A549 (cell line): ENCODE measurements around the gene LDB1. TPM values are rescaled to one million over a fixed set of nuclear protein-coding genes. Genes with fewer than 3 reads are reported as not detected.

Experiments used
- ATAC-seq, 2 experiments: fragments of 200-7000 bp in 1 of 2; fragments of >200 bp in 1 of 2; cut with Nextera tagmentation in 1 of 2; cut with Tn5 transposase in 1 of 2; 3 replicates each; pipeline versions ENCODE4 v1.8.0 to v1.9.1; 2018 to 2020; ENCODE audit warnings: mild to moderate bottlenecking in 1 of 2, moderate library complexity in 1 of 2
- CTCF ChIA-PET: fragments of 300-600 bp; sonication (Branson Sonifier 250); formaldehyde crosslinking; extraction: SDS; loops from one replicate; lab custom pipeline; 2021; ENCODE audit warnings: antibody characterized with exemption, inconsistent platforms; lab: Yijun Ruan, JAX
- POLR2A ChIA-PET: fragments of 350-600 bp; formaldehyde crosslinking; extraction: SDS; loops from one replicate; lab custom pipeline; 2021; ENCODE audit warnings: antibody characterized with exemption, inconsistent platforms; lab: Yijun Ruan, JAX
- DNase-seq, 2 experiments: peaks; one replicate each; pipeline versions ENCODE4 v3.0.0 to v3.0.0-alpha.2; 2011 to 2016; ENCODE audit warnings: low read depth in 1 of 2, low spot score in 1 of 2
- FAIRE-seq: peaks from 2 replicates; lab custom pipeline; 2011; peaks lifted over from hg19 to GRCh38; lab: Jason Lieb, UNC
- H3K27ac ChIP-seq, 2 experiments: fragments of >200 bp; sonication (Bioruptor Twin); formaldehyde crosslinking; 3 replicates each; pipeline ENCODE4 v1.5.1; 2016 to 2017
- H3K4me1 ChIP-seq: fragments of >200 bp; sonication (Bioruptor Twin); formaldehyde crosslinking; 3 replicates; pipeline ENCODE4 v1.6.1; 2016
- H3K4me2 ChIP-seq: fragments of >200 bp; sonication (Bioruptor Twin); formaldehyde crosslinking; 3 replicates; pipeline ENCODE4 v1.6.1; 2016
- H3K4me3 ChIP-seq: fragments of >200 bp; sonication (Bioruptor Twin); formaldehyde crosslinking; 3 replicates; pipeline ENCODE4 v1.5.1; 2016
- H3K9me3 ChIP-seq: fragments of >200 bp; sonication (Bioruptor Twin); formaldehyde crosslinking; 3 replicates; pipeline ENCODE4 v1.6.1; 2016
- CHD2 ChIP-seq: fragments of 150-350 bp; IDR thresholded peaks from 2 replicates; pipeline ENCODE4 v1.6.1; 2014; ENCODE audit warnings: low read length; ENCODE audit not compliant: partially characterized antibody
- CTCF ChIP-seq: fragments of >200 bp; sonication (Bioruptor Twin); formaldehyde crosslinking; IDR thresholded peaks from 3 replicates; pipeline ENCODE4 v1.5.1; 2016
- EHF ChIP-seq: fragments of 250-450 bp; sonication (Bioruptor Pico); IDR thresholded peaks from 2 replicates; pipeline ENCODE4 v1.5.0; 2020; ENCODE audit warnings: mild to moderate bottlenecking
- EHMT2 ChIP-seq: fragments of 200-600 bp; sonication (generic); IDR thresholded peaks from 2 replicates; pipeline ENCODE4 v1.6.1; 2016; ENCODE audit warnings: antibody characterized with exemption, low read depth, mild to moderate bottlenecking, moderate library complexity
- ESRRA ChIP-seq: fragments of 150-350 bp; IDR thresholded peaks from 2 replicates; pipeline ENCODE4 v1.6.1; 2014; ENCODE audit warnings: mild to moderate bottlenecking, low read length, borderline replicate concordance
- FOSB ChIP-seq: fragments of 250-450 bp; sonication (Bioruptor Pico); IDR thresholded peaks from 2 replicates; pipeline ENCODE4 v1.5.0; 2020; ENCODE audit warnings: mild to moderate bottlenecking, moderate library complexity
- GATA3 ChIP-seq: IDR thresholded peaks from 2 replicates; pipeline ENCODE4 v1.6.1; 2012; ENCODE audit warnings: borderline replicate concordance
- HES2 ChIP-seq: fragments of >200 bp; sonication (Bioruptor Twin); formaldehyde crosslinking; IDR thresholded peaks from 2 replicates; pipeline ENCODE4 v1.6.1; 2016
- HEYL ChIP-seq: fragments of 250-450 bp; sonication (Bioruptor Pico); IDR thresholded peaks from 2 replicates; pipeline ENCODE4 v1.8.0; 2021; ENCODE audit warnings: mild to moderate bottlenecking, moderate library complexity
- HMGXB4 ChIP-seq: fragments of 250-450 bp; sonication (Bioruptor Pico); IDR thresholded peaks from 2 replicates; pipeline ENCODE4 v1.5.0; 2021; ENCODE audit warnings: mild to moderate bottlenecking, moderate library complexity, borderline replicate concordance
- JUNB ChIP-seq: fragments of >200 bp; sonication (Bioruptor Twin); formaldehyde crosslinking; IDR thresholded peaks from 2 replicates; pipeline ENCODE4 v1.6.1; 2016
- KDM1A ChIP-seq: fragments of 200-600 bp; sonication (generic); IDR thresholded peaks from 2 replicates; pipeline ENCODE4 v1.6.1; 2016; ENCODE audit warnings: low read depth, mild to moderate bottlenecking
- MAZ ChIP-seq: fragments of 150-350 bp; IDR thresholded peaks from 2 replicates; pipeline ENCODE4 v1.6.1; 2014; ENCODE audit warnings: antibody characterized with exemption, low read depth, low read length, borderline replicate concordance
- NFE2L2 ChIP-seq: fragments of 150-350 bp; conservative IDR thresholded peaks from 2 replicates; pipeline ENCODE4 v1.6.1; 2014; ENCODE audit warnings: low read length
- PBX3 ChIP-seq: IDR thresholded peaks from 2 replicates; pipeline ENCODE4 v1.6.1; 2012
- POLR2AphosphoS2 ChIP-seq: conservative IDR thresholded peaks from 2 replicates; pipeline ENCODE4 v1.6.1; 2012; ENCODE audit warnings: low read length, improper control_type of control experiment, inconsistent platforms
- RAD21 ChIP-seq, 2 experiments: fragments of >200 bp in 1 of 2; sonication (Bioruptor Twin) in 1 of 2; formaldehyde crosslinking in 1 of 2; IDR thresholded peaks in 1 of 2; conservative IDR thresholded peaks in 1 of 2; 2 replicates in 1 of 2; 3 replicates in 1 of 2; pipeline ENCODE4 v1.6.1; 2012 to 2018; ENCODE audit warnings: inconsistent platforms in 1 of 2
- REST ChIP-seq: fragments of 200-600 bp; sonication (generic); IDR thresholded peaks from 2 replicates; pipeline ENCODE4 v1.6.1; 2016; ENCODE audit warnings: antibody characterized with exemption, mild to moderate bottlenecking, moderate library complexity
- RFX5 ChIP-seq: fragments of 450-650 bp; IDR thresholded peaks from 2 replicates; pipeline ENCODE4 v1.7.1; 2014; ENCODE audit warnings: antibody characterized with exemption, mild to moderate bottlenecking, moderate library complexity
- RNF2 ChIP-seq: fragments of 200-600 bp; sonication (generic); IDR thresholded peaks from 2 replicates; pipeline ENCODE4 v1.6.1; 2016; ENCODE audit warnings: low read depth, mild to moderate bottlenecking, antibody characterized with exemption, moderate library complexity, borderline replicate concordance
- SMC3 ChIP-seq: fragments of >200 bp; sonication (Bioruptor Twin); formaldehyde crosslinking; IDR thresholded peaks from 3 replicates; pipeline ENCODE4 v1.6.1; 2018; ENCODE audit warnings: inconsistent platforms
- SREBF2 ChIP-seq: fragments of 450-650 bp; IDR thresholded peaks from 2 replicates; pipeline ENCODE4 v1.6.1; 2014; ENCODE audit warnings: mild to moderate bottlenecking, moderate library complexity
- TFCP2L1 ChIP-seq: fragments of 250-450 bp; sonication (Bioruptor Pico); IDR thresholded peaks from 2 replicates; pipeline ENCODE4 v1.5.0; 2021; ENCODE audit warnings: mild to moderate bottlenecking
- USF2 ChIP-seq: fragments of 450-650 bp; IDR thresholded peaks from 2 replicates; pipeline ENCODE4 v1.6.1; 2014; ENCODE audit warnings: antibody characterized with exemption
- WGBS: methylation state at CpG from one replicate; pipeline ENCODE4 v1.1.6; 2017; ENCODE audit errors: missing lambda C conversion rate; 5-methylcytosine and 5-hydroxymethylcytosine counted together
- polyA plus RNA-seq, 4 experiments: library from polyadenylated mRNA; depleted of rRNA in 3 of 4; stranded (reverse); fragments of >200 nt; fragmentation: RNase III in 1 of 4; extraction: RNeasy Plus Mini Kit Qiagen cat#74134 plus additional on column Dnase treatment in 1 of 4; gene quantifications; 2 replicates in 3 of 4; 3 replicates in 1 of 4; pipeline ENCODE4 v1.2.3, GENCODE V29; 2011 to 2017

The LDB1 gene
- polyA plus RNA-seq, 2 of the 4 experiments (the other 2 are of a cell fraction), result 37.2 to 47.0 TPM

- no peak for FAIRE-seq
- 79% methylated on average over 5 of the region's 5 CpGs for WGBS
- peak in 1 of 2 experiments; percentile 57 for DNase-seq
- ChIA-PET CTCF (interaction anchor here (0.7 to 8.0 kb wide), 7 partner anchors 12 to 68 kb away, joined by 3 to 55 read pairs (median 3); no protein-coding TSS in a partner anchor), POLR2A (interaction anchor here (3.1 kb wide), 1 partner anchor 13 kb away, joined by 12 read pairs; no protein-coding TSS in a partner anchor)
- ATAC-seq, result peak; percentile 80 to 93
- Histone ChIP-seq H3K9me3 (no peaks in the 10 kb centered on the region), H3K4me2 (no peak overlapping the region), H3K4me1 (no peaks in the 10 kb centered on the region), H3K27ac (no peak overlapping the region), H3K4me3 (no peak overlapping the region)
- no peak for TF ChIP-seq POLR2AphosphoS2
- peak in 1 of 2 experiments; percentile 24; a peak in 1 of 5 replicates for TF ChIP-seq RAD21 (conservative IDR thresholded peaks at IDR 0.05 in 1 of 2, IDR thresholded peaks at IDR 0.05 in 1 of 2)
Observed at GRCh38 chr10:102101152-102101551, 19.0 kb downstream of the LDB1 start.

GRCh38 chr10:102096449-102096848 lies 23.7 kb downstream of the LDB1 start:
- Histone ChIP-seq H3K4me3 (no peak overlapping the region), H3K4me1 (no peaks in the 10 kb centered on the region), H3K4me2 (no peak overlapping the region), H3K27ac (no peak overlapping the region), H3K9me3 (no peaks in the 10 kb centered on the region)
- ATAC-seq (no peak), DNase-seq (no peak), FAIRE-seq (no peak)
- POLR2A ChIA-PET, result no interaction called here
- no peak for TF ChIP-seq REST
- TF ChIP-seq POLR2AphosphoS2, result no peak
- TF ChIP-seq HES2, result no peak
- TF ChIP-seq HMGXB4 (CRISPR knock-in tag), result no peak
- TF ChIP-seq EHMT2, result no peak
- no peak for TF ChIP-seq GATA3
- TF ChIP-seq ESRRA, result no peak
- TF ChIP-seq TFCP2L1 (CRISPR knock-in tag), result no peak
- no peak for TF ChIP-seq CHD2
- TF ChIP-seq KDM1A, result no peak
- no peak for TF ChIP-seq EHF (CRISPR knock-in tag)
- no peak for TF ChIP-seq FOSB (CRISPR knock-in tag)
- no peak for TF ChIP-seq SREBF2
- 95% methylated on average over 7 of the region's 7 CpGs for WGBS
- CTCF ChIA-PET, result interaction anchor here (0.6 to 3.7 kb wide), 4 partner anchors 13 to 260 kb away, joined by 3 to 17 read pairs (median 4); no protein-coding TSS in a partner anchor

- Histone ChIP-seq H3K9me3 (no peaks in the 10 kb centered on the region), H3K4me2 (no peak overlapping the region), H3K4me1 (no peaks in the 10 kb centered on the region), H3K4me3 (no peak overlapping the region), H3K27ac (no peak overlapping the region)
- FAIRE-seq (no peak), DNase-seq (no peak), ATAC-seq (peak in 1 of 2 experiments; percentile 30; a peak in 1 of 6 replicates)
- ChIA-PET POLR2A (no interaction called here), CTCF (no interaction called here)
- WGBS, result 71% methylated on average over 2 of the region's 2 CpGs
- TF ChIP-seq POLR2AphosphoS2, result no peak
- TF ChIP-seq KDM1A, result no peak
- TF ChIP-seq HEYL (CRISPR knock-in tag), result no peak
- no peak for TF ChIP-seq JUNB
- no peak for TF ChIP-seq CTCF
- no peak for TF ChIP-seq MAZ
- TF ChIP-seq EHMT2, result no peak
- no peak for TF ChIP-seq RNF2
- TF ChIP-seq RFX5, result no peak
- no peak for TF ChIP-seq SMC3
- no peak for TF ChIP-seq USF2
- no peak for TF ChIP-seq PBX3
- no peak for TF ChIP-seq NFE2L2
- TF ChIP-seq CHD2, result no peak
Observed at GRCh38 chr10:102090772-102091171, 29.4 kb downstream of the LDB1 start.
